DMS53 (cell line): ENCODE measurements around the gene BMP5.

Source experiments
- DNase-seq: peaks from one replicate; lab custom pipeline; 2025; lab: John Stamatoyannopoulos, UW

Gene BMP5

DNA sequence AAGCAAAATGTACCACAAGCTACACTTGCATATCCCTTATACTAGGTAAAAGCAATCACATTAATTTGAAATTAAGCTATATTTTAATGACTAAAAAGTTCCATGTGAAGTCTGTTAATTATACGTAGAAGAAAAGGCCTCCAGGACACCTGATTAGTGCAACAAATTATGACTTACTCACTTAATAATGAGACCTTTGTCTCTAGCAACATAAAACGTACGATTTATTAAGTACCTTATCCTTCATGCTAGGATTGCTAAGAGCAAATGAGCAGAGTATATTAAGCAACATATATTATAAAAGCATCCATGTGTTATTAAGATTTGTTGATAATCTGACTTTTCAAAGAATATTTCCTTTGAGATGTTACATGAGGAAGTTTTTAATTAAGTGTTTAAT lies 2.5 kb downstream of the BMP5 start:
- DNase-seq = no peak

DNA sequence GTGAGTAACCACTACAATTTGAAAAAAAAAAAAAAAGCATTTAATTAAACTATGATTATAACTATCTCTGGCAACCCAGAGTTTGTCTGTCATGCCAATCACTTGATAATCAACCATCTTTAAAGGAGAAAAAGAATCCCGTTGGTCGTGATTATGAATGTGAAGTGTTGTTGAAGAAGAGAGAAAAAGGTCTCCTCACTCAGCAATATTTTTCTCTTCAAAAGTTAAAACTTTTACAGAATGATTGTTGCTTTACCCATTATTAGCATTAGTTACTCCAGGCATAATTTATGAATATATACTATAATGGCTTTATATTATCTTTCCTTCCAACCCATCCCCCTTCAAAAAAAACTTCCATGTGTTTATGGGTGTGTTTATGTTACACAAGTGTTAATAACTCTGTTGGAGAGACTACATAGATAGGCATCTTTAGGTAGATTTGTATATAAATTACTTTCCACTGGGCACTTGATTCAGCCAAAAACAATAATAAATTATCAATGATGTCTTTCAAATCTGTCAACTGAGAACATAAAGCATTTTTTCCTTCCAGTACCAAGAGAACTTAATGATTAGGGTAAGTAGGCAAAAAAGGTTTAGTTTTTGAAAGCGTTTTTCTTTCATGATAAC lies 5.1 kb downstream of the BMP5 start:
- DNase-seq = no peak

DNA sequence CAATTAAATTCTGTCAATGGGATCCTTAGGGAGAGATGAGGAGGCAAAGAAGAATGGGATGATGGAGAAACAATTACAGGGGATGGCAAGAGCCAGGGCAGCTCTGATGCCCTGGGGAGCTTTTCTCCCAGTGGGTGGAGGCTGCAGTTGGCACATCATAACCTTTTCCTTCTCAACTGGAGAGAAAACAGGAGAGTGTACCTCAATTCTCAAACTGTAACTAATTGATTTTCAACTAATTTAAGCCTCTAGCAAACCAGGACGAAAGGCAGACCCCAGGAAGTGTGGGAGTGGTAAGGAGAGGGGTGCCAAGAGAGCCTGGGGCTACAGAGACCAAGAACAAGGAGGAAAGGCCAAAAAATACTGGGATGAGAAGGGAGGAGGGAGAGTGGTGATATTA lies 5.7 kb downstream of the BMP5 start:
- no peak for DNase-seq

DNA sequence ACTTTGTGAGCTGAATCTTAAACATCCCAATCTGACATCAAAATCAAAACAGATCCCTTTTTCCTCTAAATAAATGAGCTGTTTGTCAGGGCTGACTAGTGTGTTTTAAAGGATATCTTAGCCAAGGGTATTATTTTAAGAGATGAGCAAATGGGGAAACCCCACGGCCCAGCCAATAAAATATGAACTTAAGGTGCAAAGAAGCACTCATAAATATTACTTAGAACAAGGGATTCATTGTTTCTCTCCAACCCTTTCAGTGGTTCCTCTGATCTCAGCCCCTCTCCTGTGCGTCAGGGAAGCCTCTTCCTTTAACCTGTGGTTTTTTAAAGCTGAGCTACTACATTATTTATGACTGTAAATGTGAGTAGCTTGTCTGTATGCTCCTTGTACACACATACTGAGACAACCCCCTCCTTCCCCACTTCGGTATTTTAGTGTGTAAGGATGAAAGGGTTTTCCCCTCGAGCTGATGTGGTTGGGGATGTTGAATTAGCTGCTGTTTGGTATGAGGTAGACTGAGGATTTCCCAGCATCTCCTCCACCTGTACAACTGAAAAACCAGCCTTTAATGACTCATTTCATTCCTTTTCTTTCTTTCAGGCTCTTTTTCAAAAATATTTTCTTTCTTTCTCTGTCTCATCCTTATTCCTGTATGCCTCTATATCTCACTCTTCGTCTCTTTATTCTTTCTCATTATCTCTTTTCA lies 6.5 kb downstream of the BMP5 start:
- DNase-seq = no peak

DNA sequence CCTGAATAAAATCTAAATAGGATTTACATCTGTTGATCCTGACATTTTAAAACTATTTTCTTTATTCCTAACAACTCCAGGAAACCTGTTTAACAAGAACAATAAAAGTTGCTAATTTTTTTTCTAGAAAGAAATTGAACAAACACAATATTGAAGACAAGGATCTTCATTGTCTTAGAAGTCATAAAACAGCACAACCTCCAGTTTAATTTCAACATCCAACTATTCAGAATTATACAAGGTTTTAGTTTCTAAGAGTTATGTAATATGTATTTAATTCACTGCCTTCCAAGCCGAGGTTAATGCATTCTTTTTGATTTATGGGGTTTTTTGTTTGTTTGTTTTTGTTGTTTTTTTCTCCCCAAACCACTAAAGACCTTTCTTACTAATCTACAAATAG lies 7.2 kb downstream of the BMP5 start:
- DNase-seq = no peak

DNA sequence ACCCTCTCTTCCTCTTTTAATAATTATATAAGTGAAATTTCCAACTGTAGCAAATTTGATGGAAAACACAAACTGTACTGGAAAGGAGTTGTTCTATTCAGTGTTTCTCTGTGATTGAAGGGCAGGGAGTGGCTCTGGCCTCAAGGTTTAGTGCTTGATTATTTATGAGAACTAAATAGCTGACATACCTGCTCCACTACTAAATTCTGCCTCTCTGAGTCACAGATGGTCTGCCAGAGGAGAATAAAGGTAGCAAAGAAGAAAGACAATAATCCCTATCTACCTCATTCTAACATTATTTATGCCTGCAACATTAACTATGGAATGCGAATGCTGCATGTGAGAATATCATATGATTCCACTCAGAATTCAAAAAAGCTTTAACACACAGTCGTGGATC lies 9.3 kb downstream of the BMP5 start:
- no peak for DNase-seq

DNA sequence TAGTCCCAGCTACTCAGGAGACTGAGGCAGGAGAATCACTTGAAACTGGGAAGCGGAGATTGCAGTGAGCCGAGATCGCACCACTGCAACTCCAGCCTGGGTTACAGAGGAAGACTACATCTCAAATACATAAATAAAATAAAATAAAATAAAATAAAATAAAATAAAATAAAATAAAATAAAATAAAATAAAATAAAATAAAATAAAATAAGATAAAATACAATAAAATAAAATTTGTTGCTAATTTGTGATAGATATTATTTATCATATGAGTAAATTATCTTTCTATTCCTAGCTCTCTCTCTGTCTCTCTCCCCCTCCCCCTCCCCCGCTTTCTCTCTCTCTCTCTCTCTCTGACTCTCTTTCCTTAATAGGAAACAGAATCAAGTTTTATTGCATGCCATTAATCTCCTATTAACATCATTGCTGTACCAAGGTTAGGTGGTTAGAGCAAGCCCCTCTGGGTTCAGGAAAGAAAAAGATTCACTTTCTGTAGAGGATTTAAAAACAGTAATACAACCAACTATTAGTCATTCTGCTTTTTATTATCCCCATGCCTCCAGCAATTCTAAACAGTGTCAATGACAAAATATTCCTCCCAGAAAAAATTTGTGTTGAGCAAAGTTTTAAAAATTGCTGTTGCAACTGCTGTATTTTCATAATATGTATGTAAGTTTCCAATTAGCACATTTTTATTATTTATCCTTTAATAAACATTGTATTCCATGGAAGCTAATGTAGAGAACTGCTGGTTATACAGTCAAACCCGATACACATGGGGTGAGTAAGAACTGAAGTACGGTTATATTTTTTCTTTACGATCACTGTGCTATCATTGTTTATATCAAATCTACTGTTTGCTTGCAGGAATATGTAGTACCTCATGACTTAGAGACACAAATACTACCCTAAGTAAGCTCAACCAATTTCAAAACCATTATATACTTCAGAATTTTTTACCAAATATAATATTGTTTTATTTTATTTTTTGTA lies 22.1 kb downstream of the BMP5 start:
- no peak for DNase-seq

DNA sequence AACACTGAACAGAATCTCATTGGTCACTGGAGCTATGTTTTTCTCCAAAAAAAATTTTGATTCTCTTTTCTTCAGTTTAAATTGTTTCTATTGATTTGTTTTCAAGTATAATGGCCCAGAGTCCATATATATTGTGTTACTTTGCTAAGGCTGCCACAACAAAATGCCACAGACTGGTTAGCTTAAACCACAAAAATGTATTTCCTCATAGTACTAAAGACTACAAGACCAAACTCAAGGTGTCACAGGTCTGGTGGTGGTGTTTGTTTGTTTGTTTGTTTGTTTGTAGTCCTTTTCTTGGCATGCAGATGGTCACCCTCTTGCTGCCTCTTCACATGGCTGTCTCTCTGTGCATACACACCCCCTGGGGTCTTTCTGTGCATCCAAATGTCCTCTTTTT lies 34.0 kb downstream of the BMP5 start:
- no peak for DNase-seq

DNA sequence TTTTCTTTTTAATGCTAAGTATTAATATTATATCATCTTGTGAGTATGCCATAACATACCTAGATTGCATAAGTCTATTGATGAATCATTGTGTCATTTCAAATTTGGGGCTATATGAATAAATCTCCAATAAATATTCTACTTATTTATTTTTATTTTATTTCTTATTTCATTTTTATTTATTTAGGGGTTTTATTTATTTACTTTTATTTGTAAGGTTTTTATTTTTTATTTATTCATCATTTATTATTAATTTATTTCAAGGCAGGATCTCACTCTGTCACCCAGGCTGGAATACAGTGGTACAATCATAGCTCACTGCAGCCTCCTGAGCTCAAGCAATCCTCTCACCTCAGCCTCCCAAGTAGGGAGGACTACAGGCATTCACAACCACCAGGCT lies 36.3 kb downstream of the BMP5 start:
- DNase-seq = no peak

DNA sequence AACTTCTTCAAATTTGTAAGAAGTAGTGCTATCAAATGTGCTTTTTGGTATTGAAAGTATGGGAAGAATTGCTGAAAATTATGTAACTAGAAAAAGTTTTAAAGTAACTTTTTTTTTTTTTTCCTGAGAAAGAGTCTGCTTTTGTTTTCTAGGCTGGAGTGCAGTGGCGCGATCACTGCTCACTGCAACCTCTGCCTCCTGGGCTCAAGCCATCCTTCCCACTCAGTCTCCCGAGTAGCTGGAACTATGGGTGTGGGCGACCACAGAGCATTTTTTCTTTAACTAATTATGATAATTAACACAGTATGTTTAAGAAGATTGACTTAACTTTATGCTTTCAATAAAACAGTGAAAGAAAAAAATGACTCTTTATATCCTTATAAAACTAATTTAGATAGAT lies 38.4 kb downstream of the BMP5 start:
- no peak for DNase-seq

DNA sequence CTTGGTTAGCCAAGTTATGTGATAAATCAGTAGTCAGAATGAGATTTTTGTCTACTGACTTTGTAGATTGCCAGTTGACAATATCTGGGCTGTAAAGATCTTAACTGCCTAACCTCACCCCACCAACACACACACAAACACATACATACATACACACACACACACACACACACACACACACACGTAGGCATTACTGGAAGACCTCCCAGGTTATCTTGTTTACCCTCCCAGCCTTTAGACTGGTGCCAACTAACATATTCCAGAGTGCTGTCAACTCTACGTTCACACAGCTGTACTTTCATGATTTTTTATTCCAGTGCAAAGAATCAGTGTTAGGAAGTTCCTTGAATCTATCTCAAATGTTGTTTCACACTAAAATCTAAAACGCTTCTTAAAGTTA lies 38.9 kb downstream of the BMP5 start:
- no peak for DNase-seq

DNA sequence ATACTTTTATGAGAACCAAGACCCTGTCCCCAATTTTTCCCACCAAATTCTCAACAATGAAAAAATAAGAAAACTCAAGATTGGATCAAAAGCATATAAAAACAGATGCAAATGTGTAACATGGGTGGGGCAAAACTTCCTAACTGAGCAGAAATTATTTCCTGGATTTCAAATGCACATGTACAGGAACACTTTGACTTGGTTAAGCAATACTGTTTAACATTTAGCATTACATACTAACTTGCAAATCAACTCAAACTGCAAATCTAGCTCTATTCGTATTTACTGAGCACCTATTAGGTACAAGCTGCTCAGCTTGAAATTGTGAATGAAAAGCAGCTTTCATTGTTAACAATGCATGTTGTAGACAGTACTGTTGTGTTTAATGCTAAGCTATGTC lies 40.2 kb downstream of the BMP5 start:
- DNase-seq = no peak

DNA sequence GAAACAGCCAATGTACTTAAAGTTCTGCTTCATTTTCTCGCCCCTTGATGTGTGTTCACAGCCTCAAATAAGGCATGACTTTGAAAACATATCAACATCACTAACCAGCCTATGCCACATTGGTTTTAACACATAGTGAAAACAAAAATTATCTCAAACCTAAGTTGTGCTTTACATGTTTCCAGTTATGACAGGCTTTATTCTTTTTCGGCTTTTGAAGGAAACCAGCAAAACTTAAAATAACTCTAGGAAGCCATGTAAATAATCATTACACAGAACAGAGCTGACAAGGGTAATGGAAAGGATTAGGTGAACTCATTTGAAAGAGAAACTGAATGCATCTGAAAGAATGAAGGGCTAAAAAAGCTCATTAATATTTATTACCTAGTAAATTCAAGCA lies 42.1 kb downstream of the BMP5 start:
- no peak for DNase-seq

DNA sequence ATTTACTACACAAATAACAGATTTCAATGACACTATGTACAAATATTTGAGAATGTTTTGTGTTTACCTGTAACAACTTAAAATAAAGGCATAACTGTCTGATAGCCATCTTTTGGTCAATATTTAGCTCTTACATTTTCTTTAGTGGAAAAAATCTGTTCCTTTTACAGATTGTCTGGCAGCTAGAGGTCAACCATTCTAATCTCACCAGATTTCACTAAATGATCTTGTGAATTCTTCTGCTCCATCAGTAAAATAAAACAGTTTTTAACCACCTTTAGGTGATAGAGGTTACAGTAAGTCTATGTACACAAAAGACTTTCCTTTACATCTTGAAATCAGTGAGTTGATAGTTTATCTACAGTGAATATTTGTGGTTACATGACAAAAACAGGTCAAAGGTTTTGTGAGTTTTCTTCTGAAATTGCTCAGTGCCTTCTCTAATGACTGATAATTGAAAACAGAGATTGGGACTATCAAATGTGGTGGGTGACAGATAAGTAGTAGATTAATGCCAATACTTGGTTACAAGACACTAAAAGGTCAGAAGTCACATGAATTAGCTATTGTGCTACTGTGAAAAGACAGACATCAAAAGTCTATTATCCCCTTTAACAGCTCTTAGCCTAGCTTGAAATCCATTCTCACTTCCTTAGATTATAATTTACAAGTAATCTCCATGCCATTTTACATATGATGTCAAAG lies 47.4 kb downstream of the BMP5 start:
- peak; percentile 14 for DNase-seq

DNA sequence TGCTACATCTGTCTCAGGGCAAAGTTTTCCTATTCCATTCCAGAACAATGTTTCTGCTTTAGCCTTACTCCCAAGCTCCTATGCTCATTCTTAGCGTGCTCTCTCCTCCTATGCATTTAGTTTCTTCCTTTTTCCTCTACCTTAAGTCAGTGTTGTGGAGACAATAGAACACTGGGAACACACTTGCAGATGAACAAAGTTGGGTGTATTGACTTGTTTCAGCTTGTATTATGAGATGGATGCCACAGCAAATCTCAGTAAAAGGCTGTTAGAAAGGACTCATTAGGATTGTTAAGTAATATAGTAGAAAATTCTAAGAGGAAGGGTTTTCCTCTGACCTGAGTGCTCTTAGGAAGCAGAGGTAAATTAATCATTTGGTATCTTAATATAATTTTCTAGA lies 48.4 kb downstream of the BMP5 start:
- no peak for DNase-seq

DNA sequence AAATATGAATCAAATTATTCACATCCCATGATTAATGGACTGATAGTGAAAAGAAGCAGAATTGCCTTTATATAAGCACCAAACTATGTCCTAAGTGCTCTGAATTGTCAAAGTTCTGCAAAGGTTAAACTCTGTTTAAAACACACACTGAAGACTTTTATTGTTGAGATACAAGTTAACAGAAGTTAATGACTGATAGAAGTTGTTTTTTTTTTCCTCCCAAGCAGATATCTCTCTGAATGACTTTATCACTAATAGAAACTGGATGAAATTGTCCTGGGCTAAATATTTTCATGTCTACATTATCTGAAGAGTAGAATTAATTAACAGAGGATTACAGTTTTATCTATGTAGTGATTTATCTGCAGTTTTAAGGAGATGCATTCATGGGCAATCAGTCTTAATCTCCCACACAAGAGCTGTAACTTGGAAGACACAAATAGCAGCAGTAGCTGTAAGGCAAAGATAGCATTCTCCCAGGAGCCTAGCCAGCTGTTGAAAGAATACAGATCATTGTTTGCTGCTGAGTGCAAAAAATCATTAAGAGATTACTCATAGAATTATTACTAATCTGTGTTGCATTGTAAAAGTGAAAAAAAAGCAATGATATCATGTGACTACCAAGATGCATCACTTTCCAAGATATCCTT lies 49.9 kb downstream of the BMP5 start:
- DNase-seq = no peak

DNA sequence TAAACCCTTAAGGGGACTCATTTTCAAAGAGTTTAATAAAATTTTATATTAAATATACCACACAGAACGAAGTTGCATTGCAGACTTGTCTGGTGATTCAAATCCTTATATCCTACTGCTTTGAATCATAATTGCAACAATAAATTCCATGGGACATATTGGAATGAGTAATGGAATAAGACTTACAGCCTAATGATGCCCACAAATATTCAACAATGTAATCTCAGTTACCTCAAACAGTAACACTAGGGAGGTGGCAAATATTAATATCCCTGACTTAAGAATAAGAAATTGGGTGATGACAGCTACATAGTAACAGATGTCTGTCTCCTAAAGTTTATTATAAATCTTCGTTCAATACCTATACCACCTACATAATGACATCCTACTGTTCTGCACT lies 52.6 kb downstream of the BMP5 start:
- no peak for DNase-seq

DNA sequence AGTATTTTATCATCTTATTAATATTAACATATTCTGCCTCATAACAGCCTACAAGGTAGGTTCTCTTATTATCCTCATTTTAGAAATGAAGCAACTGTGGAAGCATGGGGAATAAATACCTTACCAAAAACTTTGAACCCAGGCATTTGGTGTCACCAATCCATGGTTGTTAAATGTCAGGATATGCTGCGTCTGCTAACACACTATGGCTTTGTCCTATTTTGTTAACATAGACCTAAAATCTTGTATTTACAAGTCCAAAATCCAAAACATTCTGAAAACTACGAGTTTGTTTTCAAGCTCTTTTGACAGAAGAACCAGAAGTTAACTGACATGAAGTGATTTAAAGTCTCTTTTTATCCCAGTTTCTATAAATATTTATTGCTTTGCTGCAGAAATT lies 53.4 kb downstream of the BMP5 start:
- DNase-seq = no peak

DNA sequence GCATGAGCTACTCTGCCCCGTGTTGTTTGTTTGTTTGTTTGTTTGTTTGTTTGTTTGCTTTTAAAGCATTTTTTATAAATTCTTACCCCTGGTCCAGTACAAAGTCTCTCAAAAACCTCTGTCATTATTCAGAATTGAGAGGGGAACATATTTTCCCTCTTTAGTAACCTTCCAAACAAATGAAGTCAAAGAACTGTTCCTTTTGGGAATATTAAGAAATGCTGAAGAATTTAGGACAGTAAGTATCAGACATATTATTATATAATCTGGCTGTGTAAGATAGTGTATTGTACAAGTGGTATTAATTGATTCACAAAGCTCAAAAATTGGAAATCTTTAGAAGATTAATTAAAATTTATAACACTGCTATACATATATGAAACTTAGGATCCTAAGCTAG lies 54.7 kb downstream of the BMP5 start:
- DNase-seq = no peak

DNA sequence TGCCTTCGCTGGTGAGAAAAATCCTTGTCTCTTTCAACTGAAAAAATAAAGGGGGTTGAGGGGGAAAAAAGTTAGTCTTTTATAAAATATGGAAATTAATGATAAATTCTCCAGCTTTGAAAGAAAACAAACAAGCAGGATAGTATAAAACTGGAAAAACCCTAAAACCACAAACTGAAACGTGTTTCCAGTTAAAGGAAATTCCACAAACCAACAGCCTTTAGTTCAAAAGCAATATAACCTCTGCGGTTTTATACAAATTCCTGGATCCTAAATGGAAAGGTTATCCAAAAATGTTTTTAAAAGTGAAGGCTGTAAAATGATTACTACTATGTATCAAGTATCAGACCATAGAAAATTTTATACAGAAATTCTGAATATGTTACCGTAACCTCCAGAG lies 55.6 kb downstream of the BMP5 start:
- no peak for DNase-seq

DNA sequence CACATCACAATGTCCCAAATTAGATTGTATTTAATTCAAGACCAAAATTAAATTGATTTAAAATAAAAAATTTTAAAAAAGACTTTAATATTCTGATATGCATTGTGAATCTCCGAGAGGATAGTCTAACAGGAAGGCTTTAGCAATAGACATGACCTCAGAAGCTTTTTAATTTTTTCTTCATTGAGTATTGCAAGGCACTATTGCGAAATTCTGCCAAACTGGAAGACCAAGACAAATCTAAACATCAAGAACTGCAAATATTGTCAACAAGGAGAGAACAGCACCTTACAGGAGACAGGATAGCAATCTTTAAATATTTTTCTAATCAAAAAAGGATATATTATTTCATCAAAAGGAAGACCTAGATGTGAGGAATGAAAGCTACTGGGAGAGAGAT lies 56.9 kb downstream of the BMP5 start:
- DNase-seq = no peak

DNA sequence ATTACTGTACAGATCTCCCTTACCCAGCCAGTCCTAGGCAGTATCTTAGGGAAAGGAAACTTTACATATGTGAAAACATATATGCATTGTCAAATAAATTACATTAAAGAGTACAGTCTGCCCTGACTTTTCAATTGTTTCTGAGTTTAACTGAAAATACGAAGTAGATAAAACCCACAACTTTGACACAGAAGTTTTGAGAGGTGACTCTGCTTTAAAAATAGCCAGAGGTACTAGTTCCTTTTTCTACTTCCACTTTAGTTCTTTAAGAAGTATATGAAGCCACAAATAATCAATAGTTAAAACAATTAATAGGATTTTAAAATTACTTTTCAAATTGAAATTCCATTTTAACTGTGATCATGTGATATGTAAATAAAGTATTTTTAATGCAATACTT lies 62.9 kb downstream of the BMP5 start:
- DNase-seq = no peak
